GM15510 (cell line): ENCODE results near the gene TMEM161B.
A peak's percentile ranks its signal among the peaks of the same experiment; 100 is the strongest.

ENCODE experiments used
- POLR2A ChIP-seq: IDR thresholded peaks from 3 replicates; pipeline ENCODE4 v1.6.1; 2011; ENCODE audit warnings: borderline replicate concordance; ENCODE audit not compliant: insufficient read length; ENCODE audit errors: extremely low read depth

Gene TMEM161B

GRCh38 chr5:88268385-88269184 is at the start of gene TMEM161B:
Gene TMEM161B, minus strand, starts transcription at chr5:88268845. Its CDS starts 122 bp downstream, at chr5:88268723.
- peak; percentile 85 for TF ChIP-seq POLR2A

- no peak for TF ChIP-seq POLR2A
Observed at GRCh38 chr5:88304356-88304755, 35.7 kb upstream of the TMEM161B start.

GRCh38 chr5:88298425-88298824 is 29.8 kb upstream of the TMEM161B start:
- TF ChIP-seq POLR2A = no peak

- TF ChIP-seq POLR2A = no peak
Observed at GRCh38 chr5:88290801-88291200, 22.2 kb upstream of the TMEM161B start.

DNA sequence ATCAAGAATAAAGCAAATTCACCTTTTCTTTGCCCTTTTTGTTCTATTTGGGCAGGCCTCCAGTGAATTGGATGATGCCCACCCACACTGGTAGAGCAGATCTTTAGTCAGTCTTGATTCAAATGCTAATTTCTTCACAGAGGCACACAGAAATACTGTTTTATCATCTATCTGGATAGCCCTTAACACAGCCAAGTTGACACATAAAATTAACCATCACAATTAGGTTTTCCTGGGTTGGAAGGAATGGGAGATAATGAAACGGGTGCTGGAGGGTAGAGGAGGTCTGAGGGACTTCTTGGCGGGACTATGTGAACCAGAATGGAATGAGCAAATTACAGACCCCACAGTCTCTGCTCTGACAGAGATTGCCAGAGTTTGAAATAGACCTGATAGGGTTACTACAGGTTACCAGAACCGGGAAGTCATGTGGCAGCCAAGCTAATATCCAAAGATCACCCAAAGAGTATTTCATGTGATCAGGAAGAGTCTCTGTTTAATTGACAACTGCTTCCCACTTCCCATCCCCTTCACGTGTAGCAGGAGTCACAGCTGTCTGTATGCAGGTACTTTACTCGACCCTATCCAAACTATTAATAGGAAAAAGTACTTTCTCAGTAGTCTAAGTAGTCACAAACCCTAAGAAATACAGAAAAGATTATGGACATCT is 20.0 kb upstream of the TMEM161B start:
- TF ChIP-seq POLR2A = no peak

- no peak for TF ChIP-seq POLR2A
Observed at GRCh38 chr5:88287846-88288527, 19.3 kb upstream of the TMEM161B start.

GRCh38 chr5:88287302-88287701 is 18.7 kb upstream of the TMEM161B start:
- TF ChIP-seq POLR2A = no peak

- no peak for TF ChIP-seq POLR2A
Observed at GRCh38 chr5:88283690-88284089, 15.0 kb upstream of the TMEM161B start.

DNA sequence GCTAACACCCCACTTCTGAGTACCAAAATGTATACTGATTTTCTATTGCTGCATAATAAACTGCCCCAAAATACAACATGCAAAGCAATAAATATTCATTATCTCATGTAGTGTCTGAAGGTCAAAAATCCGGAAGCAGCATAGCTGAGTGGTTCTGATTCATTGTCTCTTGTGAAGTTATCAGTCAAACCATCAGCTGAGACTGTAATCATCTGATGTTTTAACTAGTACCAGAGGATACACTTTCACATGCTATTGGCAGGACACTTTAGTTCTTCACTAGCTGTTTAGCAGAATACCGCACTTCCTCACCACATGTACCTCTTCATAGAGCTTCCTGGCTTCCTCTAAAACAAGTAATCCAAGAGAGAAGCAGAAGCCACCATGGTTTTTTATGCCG is 12.7 kb upstream of the TMEM161B start:
- no peak for TF ChIP-seq POLR2A

DNA sequence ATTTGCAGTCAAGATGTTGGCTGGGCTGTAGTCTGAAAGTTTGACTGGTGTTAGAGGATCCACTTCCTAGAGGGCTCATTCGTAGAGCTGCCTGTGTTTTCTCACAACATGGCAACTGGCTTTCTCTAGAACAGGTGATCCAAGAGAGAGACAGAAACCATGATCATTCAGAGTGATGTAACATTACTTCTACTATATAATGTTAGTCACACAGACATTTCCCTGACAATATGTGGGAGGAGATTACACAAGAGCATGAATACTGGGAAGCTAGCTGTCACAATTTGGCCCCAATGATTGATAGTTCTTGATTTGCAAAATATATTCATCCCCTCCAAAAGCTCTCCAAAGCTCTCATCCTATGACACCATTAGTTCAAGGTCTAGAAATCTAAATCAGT is 10.9 kb upstream of the TMEM161B start:
- no peak for TF ChIP-seq POLR2A

DNA sequence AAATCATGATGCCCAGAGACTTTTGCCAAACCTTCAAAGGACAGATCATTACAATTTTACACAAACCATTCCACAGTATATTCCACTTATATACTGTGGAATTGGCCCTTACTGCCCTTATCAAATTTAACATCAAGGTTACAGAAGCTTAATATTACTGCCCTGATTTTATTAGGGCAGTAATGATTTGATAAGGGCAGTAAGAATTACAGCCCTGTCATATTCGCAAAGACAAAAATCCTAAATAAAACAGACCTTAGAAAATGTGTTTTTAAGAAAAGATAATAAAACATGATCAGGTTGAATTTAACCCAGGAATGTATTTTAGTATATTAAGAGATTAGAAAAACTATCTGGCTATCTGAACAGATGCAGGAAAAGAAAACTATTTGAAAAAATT is 7.7 kb upstream of the TMEM161B start:
- no peak for TF ChIP-seq POLR2A

DNA sequence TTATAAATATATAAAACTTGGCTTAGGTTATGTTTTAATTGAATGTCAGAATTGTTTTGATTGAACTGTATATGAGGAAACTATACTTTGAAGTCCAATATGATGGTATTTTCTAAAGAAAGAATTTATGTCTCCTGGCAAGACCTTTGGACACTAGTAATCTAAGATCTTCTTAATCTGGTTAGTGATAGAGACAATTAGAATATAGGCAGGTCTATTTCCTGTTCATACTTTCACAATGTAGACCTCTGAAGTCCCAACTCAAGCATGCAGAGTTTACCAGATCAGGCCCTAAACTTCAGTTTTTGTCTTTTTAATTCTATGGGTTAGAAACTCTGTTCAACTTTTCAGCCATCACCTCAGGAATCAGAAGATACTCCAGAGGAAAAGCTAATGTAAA is 6.9 kb upstream of the TMEM161B start:
- TF ChIP-seq POLR2A = no peak

GRCh38 chr5:88269222-88269771 is 652 bp upstream of the TMEM161B start:
- TF ChIP-seq POLR2A = no peak

DNA sequence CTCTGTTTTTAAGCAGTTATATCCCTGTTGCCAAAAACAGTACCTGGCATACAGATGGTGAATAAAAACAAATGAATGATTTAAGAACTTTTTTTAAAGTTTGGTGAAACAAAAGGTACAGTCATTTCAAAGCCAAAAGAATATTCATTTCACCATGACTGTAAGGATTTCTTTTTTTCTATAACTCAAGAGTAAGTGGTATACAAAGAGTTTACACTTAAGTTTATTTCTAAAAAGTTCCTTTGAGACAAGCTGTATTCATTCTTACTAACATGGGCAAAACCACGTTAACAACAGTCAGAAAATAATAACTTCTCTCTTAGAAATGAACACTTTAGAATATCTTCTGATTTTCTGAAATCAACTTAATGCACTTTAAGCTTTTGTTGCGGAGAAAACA is 5.3 kb downstream of the TMEM161B start:
- TF ChIP-seq POLR2A = no peak

- no peak for TF ChIP-seq POLR2A
Observed at GRCh38 chr5:88262116-88262515, 6.5 kb downstream of the TMEM161B start.
